Activated CD8-positive, alpha-beta T cell treated with anti-CD3 and anti-CD28 coated beads for 36 hours (primary cell): Measurements from ENCODE around the gene SSBP3. TPM values are rescaled to one million over a fixed set of nuclear protein-coding genes. Genes with fewer than 3 reads are reported as not detected.

Experiments used
- ATAC-seq: fragments of 200-7000 bp; cut with Tn5 transposase; one replicate; pipeline ENCODE4 v1.10.0; 2021; ENCODE audit warnings: mild to moderate bottlenecking, moderate library complexity
- CTCF ChIA-PET: fragments of 350-600 bp; sonication (Branson Sonifier 250); formaldehyde crosslinking; loops from one replicate; lab custom pipeline; 2021; ENCODE audit warnings: antibody characterized with exemption; lab: Charles Lee
- POLR2A ChIA-PET: fragments of 350-600 bp; sonication (Branson Sonifier 250); formaldehyde crosslinking; loops from one replicate; lab custom pipeline; 2021; ENCODE audit warnings: antibody characterized with exemption; lab: Charles Lee
- DNase-seq: peaks from one replicate; pipeline ENCODE4 v3.0.0-alpha.2; 2020
- H3K27ac Mint-ChIP-seq: one replicate; pipeline ENCODE4 v1.8.0; 2021; ENCODE audit warnings: mild to moderate bottlenecking, mixed read lengths
- H3K27me3 Mint-ChIP-seq: one replicate; pipeline ENCODE4 v1.8.0; 2021; ENCODE audit warnings: mixed read lengths
- H3K36me3 Mint-ChIP-seq: one replicate; pipeline ENCODE4 v1.8.0; 2021; ENCODE audit warnings: low read depth, mixed read lengths
- H3K4me1 Mint-ChIP-seq: one replicate; pipeline ENCODE4 v1.8.0; 2021; ENCODE audit warnings: low read depth, mixed read lengths
- H3K4me3 Mint-ChIP-seq: one replicate; pipeline ENCODE4 v1.8.0; 2021; ENCODE audit warnings: mild to moderate bottlenecking, moderate library complexity, mixed read lengths
- H3K9me3 Mint-ChIP-seq: one replicate; pipeline ENCODE4 v1.8.0; 2021; ENCODE audit warnings: mixed read lengths
- intact Hi-C: fragments of 100-400 bp; cut with micrococcal nuclease; formaldehyde crosslinking; loops from one replicate; pipeline ENCODE4 v1.10.0; 2022
- total RNA-seq, 2 experiments: library from RNA; stranded (reverse); gene quantifications; one replicate each; pipeline ENCODE4 v1.2.3, GENCODE V29; 2021
- TF ChIP-seq, protein P1 (sequence below): fragments of 200-600 bp; IDR thresholded peaks from one replicate; pipeline ENCODE4 v1.8.0; 2022; ENCODE audit warnings: antibody characterized with exemption, mild to moderate bottlenecking

Gene SSBP3
- total RNA-seq, 2 experiments from 2014 or later, result 62.6 to 67.8 TPM

DNA sequence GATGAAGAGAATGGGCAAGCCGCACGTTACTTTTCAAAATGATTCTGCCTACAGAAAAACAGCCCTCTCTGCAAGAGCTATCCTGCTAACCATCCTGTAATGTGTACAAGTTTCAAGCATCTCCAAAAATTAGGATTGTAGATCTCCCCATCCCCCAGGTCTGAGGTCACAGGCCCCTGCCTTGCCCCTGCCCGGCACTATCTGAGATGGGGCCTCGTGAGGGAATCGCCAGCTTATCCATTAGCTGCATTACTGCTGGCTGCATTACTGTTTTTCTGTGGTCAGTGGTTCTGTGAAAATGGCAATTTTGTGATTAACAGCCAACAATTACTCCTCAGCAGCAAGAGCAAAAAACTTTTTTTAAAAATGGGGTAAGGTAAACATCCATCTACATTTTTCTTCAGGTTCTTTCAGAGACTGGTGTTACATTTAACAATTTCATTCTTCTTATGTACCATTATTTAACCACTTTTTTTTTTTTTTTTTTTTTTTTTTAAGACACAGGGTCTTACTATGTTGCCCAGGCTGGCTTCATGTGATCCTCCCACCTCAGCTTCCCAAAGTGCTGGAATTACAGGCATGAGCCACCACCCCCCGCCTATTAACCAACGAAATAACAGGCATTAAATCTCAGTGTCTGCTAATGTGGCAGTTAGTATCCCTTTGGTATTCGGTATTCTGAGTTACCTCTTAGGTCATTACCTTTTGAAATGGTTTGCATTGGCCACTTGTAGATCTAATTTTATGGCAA, 122.4 kb downstream of the SSBP3 start:
- peaks cover 15% of the 10 kb centered on the region for H3K36me3 Mint-ChIP-seq
- ATAC-seq, result no peak
- intact Hi-C loops, result loop anchor here (10.0 kb wide), 1 partner anchor 201 kb away; no protein-coding TSS in a partner anchor
- H3K27me3 Mint-ChIP-seq, result no peaks in the 10 kb centered on the region
- no peaks in the 10 kb centered on the region for H3K9me3 Mint-ChIP-seq
- no peak for DNase-seq
- peaks cover 73% of the 10 kb centered on the region for H3K4me1 Mint-ChIP-seq
- H3K27ac Mint-ChIP-seq, result peak overlapping the region; percentile 98
- TF ChIP-seq, protein P1, sequence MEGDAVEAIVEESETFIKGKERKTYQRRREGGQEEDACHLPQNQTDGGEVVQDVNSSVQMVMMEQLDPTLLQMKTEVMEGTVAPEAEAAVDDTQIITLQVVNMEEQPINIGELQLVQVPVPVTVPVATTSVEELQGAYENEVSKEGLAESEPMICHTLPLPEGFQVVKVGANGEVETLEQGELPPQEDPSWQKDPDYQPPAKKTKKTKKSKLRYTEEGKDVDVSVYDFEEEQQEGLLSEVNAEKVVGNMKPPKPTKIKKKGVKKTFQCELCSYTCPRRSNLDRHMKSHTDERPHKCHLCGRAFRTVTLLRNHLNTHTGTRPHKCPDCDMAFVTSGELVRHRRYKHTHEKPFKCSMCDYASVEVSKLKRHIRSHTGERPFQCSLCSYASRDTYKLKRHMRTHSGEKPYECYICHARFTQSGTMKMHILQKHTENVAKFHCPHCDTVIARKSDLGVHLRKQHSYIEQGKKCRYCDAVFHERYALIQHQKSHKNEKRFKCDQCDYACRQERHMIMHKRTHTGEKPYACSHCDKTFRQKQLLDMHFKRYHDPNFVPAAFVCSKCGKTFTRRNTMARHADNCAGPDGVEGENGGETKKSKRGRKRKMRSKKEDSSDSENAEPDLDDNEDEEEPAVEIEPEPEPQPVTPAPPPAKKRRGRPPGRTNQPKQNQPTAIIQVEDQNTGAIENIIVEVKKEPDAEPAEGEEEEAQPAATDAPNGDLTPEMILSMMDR, result no peak
- ChIA-PET CTCF (no interaction called here), POLR2A (interaction anchor here (0.8 to 2.7 kb wide), 9 partner anchors 7 to 205 kb away, joined by 3 to 16 read pairs (median 3); no protein-coding TSS in a partner anchor)
- H3K4me3 Mint-ChIP-seq, result no peak overlapping the region

DNA sequence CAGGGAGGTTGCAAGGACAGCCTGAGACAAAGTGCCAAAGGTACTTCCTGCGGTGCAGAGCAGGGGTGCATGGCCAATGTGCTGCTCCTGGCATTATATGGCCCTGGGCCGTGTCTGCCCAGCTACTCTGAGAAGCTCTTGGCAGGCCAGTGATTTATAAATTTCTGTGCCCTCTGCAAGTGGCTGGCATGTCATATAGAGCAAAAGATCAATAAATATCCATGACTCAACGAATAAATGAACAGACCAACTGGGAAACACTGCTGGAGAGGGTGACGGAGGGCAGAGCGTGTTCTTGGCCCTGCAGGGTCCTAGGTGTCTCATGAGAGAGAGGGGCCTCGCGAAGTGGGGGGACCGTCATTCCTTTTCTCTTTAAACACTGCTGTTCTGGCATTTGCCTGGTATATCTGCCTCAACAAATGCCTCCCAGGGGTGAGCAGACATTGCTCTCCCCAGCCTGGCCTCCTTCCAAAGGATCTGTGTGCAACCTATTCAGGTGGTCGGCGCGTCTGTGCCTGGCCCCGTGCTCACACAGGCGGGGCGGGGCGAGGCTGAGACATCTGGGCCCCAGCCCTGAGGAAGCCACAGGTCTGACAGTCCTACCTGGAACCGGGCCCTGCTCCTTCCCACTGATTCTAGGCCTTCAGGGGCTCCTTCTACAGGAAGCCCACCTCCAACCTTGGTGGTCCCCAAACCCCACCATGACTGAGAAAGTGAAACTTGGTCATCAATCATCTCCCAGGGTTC, 123.9 kb downstream of the SSBP3 start:
- ChIA-PET CTCF (no interaction called here), POLR2A (interaction anchor here (0.9 kb wide), 1 partner anchor 207 kb away, joined by 3 read pairs; no protein-coding TSS in a partner anchor)
- intact Hi-C loops, result loop anchor here (10.0 kb wide), 1 partner anchor 203 kb away; no protein-coding TSS in a partner anchor
- ATAC-seq, result no peak
- TF ChIP-seq, protein P1, result no peak
- peaks cover 13% of the 10 kb centered on the region for H3K36me3 Mint-ChIP-seq
- no peak overlapping the region for H3K4me3 Mint-ChIP-seq
- no peaks in the 10 kb centered on the region for H3K27me3 Mint-ChIP-seq
- no peaks in the 10 kb centered on the region for H3K9me3 Mint-ChIP-seq
- H3K4me1 Mint-ChIP-seq, result peaks cover 73% of the 10 kb centered on the region
- H3K27ac Mint-ChIP-seq, result peak overlapping the region; percentile 98
- DNase-seq, result no peak

DNA sequence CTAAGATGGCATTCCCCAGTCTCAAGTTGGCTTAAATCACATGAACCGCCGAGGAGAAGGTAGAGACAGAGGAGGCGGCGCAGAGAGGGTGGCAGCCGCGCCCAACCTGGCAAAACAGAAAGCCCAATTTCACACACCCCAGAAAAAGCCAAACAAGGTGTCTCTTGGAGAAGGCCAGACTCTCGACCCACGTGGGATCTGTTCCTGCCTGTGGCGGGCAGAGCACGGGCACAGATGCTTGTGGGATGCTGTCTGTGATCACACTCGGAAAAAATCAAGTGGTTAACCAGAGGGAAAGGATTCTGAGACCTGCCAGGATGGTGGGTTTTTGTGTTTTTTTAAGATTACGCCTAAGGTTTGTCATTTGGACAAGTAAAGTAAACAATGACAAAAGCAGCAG, 125.5 kb downstream of the SSBP3 start:
- Mint-ChIP-seq H3K9me3 (no peaks in the 10 kb centered on the region), H3K4me3 (no peak overlapping the region), H3K4me1 (peaks cover 67% of the 10 kb centered on the region), H3K36me3 (peaks cover 13% of the 10 kb centered on the region), H3K27ac (peak overlapping the region; percentile 41), H3K27me3 (no peaks in the 10 kb centered on the region)
- TF ChIP-seq, protein P1, result no peak
- POLR2A ChIA-PET, result no interaction called here
- CTCF ChIA-PET, result interaction anchor here (1.2 kb wide), 1 partner anchor 201 kb away, joined by 3 read pairs; no protein-coding TSS in a partner anchor
- no peak for DNase-seq
- ATAC-seq, result no peak
- intact Hi-C loops, result loop anchor here (10.0 kb wide), 1 partner anchor 204 kb away; no protein-coding TSS in a partner anchor

DNA sequence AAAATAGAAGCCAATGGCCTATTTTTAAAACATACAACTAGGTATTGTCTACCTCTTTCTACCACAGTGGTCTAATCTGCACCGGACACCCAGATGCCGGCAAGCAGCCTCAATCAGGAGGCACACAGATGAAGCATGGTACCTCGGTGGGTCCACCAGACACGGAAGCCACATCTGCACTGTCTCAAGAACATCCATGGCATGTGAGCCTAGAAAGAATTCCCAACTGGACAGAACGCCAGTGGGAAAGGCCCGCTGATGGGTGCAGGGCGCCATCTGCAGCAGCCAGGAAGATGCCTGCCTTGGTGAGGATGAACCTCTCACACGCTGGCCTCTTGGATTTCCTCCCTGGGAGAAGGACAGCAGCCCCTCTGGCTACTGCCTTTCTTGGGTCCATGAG, 126.7 kb downstream of the SSBP3 start:
- ChIA-PET POLR2A (no interaction called here), CTCF (no interaction called here)
- TF ChIP-seq, protein P1, result no peak
- intact Hi-C loops, result no loop called here
- no peak for ATAC-seq
- Mint-ChIP-seq H3K4me1 (peaks cover 67% of the 10 kb centered on the region), H3K36me3 (peaks cover 13% of the 10 kb centered on the region), H3K4me3 (no peak overlapping the region), H3K27me3 (no peaks in the 10 kb centered on the region), H3K9me3 (no peaks in the 10 kb centered on the region), H3K27ac (no peak overlapping the region)
- no peak for DNase-seq
